Stimulated activated CD8-positive, alpha-beta memory T cell treated with anti-CD3 and anti-CD28 coated beads, Interleukin-4, amount 100 ng/mL, for 4 hours (primary cell): ENCODE results near the gene HNRNPL.
"Not testable (repeated sequence)": the region's sequence is repeated elsewhere in the genome, so short reads cannot be mapped to it uniquely, and the experiment has no call there.

ENCODE experiments used
- DNase-seq, 2 donors: peaks; one replicate each; pipeline ENCODE4 v3.0.0-alpha.2; 2020; ENCODE audit warnings: low read depth in 2 of 2, low spot score in 1 of 2

HNRNPL gene

GRCh38 chr19:38849860-38850435 is at the start of gene HNRNPL:
Gene HNRNPL, minus strand, starts transcription at chr19:38849986. Its CDS starts 20 bp downstream, at chr19:38849966.
- DNase-seq = peak; percentile 98 to 99

DNA sequence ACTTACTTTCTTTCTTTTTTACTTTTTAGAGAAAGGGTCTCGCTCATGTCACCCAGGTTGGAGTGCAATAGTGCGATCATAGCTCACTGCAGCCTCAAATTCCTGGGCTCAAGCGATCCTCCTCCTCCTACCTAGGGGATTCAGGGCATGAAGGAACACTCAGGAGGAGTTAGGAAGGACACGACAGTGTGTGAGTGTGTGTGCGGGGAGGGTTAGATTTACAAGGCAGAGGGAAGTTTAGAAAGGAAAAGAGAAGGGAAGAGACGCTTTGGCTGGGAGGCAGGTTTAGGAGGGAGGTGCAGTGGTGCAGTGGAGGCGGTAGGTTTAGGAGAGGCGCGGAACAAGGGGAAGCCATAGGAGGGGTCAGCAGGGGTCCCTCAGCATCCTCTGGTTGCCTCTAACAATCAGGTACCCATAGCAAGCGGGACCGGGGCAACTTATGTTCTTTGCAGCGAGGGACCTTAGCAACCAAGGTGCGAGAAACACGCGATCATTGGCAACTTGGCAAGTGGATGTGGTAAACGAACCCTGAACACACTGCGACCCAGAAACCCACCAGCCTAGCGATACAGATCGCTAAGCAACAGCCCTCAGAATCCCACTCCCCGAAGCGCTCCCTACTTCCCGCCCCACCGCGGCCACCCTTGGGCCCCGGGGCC is 49.1 kb upstream of the HNRNPL start:
- no peak for DNase-seq

DNA sequence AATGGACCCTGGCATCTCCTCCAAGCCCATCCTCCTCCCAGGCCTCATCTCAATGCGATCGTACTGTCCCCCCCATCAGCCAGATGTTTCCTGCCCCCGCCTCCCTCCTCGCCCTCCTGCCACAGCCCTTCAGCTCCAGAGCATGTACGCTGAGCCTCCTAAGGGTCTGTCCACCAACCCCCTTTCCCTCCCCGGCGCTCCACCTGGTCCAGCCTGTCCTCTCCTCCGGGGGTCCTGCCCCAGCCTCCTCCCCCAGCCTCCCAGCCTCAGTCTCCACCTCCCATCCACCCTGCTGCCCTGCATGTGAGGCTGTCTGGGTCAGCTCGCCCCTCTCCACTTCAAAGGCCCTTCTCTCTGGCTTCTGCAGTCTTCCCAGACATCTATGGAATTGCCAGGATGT is 45.2 kb upstream of the HNRNPL start:
- no peak for DNase-seq

DNA sequence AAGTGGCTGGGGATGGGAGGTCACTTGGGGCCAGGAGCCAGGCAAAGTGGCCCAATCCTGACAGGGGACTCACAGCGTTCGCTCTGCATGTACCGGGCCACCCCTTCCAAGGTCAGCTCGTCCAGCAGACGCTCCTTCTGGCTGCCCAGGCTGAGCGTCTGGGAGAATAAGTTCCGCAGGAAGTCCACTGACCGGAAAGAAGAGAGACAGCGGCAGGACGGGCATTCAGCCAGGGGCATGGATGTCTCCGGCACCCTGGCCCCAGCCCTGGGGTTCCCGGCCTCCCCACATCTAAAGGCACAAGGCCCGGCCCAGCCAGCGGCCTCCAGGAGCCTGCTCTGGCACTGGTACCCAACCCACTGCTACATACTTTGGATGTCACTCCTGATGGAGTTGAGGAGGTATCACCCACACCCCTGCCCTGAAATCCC is 43.6 kb upstream of the HNRNPL start:
- no peak for DNase-seq

GRCh38 chr19:38892841-38893240 is 43.1 kb upstream of the HNRNPL start:
- no peak for DNase-seq

GRCh38 chr19:38891771-38892170 is 42.0 kb upstream of the HNRNPL start:
- no peak for DNase-seq

GRCh38 chr19:38890686-38891085 is 40.9 kb upstream of the HNRNPL start:
- DNase-seq = no peak

- DNase-seq = no peak
Observed at GRCh38 chr19:38889803-38890202, 40.0 kb upstream of the HNRNPL start.

GRCh38 chr19:38888876-38889275 is 39.1 kb upstream of the HNRNPL start:
- DNase-seq = no peak

DNA sequence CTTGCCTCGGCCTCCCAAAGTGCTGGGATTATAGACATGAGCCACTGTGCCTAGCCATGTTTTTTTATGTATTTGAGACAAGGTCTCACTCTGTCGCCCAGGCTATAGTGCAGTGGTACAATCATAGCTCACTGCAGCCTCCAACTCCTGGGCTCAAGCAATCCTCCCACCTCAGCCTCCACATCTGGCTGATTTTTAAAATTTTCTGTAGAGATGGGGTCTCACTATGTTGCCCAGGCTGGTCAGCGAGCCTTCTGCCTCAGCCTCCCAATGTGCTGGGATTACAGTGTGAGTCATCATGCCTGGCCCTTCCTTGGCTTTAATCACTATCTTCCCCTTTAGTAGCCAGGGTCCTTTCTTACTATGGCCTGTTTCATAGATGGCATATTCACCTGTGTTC is 34.9 kb upstream of the HNRNPL start:
- not testable (repeated sequence) for DNase-seq

DNA sequence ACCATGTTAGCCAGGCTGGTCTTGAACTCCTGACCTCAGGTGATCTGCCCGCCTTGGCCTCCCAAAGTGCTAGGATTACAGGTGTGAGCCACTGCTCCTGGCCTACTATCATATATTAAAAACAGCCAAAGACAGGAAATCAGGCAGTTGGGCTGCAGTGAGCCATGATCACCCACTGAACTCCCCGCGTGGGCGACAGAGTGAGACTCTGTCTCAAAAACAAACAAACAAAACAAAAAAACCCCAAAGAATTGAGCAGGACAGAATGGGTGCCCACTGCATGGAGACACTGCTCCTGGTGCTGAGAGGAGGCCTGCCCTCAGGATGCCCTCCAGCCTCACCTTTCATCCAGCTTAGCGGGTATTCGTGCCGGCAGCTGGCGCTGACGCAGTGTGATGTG is 33.5 kb upstream of the HNRNPL start:
- no peak for DNase-seq

- no peak for DNase-seq
Observed at GRCh38 chr19:38880882-38881609, 31.3 kb upstream of the HNRNPL start.

DNA sequence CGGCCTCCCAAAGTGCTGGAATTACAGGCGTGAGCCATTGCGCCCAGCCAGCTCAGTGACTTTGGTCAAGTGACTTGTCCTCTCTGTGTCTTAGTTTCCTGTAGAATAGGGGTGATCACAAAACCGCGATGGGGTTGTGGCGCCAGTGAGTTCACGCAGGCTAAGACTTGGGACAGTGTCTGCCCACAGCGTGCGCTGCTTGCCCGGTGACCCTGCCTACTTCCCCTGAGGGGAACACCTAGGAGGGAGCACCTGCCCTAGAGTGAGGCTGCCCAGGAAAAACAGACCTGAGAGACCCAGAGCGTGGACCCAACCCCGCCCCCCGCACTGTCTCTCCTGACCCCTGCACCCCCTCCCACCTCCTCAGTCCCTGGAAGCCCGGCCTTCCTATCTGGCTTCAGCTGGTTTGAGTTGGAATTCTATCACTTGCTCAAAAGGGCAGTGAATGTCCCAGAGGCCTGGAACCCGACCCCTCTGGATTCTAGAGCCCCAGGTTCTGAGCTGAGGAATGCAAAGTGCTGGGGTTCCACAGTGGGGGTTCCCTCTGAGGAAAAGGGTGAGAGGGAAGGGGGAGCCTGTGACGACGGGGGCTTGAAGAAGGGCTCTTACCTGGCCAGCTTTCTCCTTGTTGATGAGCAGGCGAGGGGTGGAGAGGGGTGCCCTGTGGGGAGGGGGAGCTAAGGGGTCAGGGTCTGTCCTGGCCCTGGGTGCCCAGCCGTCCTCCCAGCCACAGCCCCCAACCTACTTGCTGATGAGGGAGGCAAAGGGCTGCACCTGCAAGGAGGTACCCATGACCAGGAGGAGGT is 30.5 kb upstream of the HNRNPL start:
- no peak for DNase-seq

- no peak for DNase-seq
Observed at GRCh38 chr19:38879400-38879751, 29.6 kb upstream of the HNRNPL start.

DNA sequence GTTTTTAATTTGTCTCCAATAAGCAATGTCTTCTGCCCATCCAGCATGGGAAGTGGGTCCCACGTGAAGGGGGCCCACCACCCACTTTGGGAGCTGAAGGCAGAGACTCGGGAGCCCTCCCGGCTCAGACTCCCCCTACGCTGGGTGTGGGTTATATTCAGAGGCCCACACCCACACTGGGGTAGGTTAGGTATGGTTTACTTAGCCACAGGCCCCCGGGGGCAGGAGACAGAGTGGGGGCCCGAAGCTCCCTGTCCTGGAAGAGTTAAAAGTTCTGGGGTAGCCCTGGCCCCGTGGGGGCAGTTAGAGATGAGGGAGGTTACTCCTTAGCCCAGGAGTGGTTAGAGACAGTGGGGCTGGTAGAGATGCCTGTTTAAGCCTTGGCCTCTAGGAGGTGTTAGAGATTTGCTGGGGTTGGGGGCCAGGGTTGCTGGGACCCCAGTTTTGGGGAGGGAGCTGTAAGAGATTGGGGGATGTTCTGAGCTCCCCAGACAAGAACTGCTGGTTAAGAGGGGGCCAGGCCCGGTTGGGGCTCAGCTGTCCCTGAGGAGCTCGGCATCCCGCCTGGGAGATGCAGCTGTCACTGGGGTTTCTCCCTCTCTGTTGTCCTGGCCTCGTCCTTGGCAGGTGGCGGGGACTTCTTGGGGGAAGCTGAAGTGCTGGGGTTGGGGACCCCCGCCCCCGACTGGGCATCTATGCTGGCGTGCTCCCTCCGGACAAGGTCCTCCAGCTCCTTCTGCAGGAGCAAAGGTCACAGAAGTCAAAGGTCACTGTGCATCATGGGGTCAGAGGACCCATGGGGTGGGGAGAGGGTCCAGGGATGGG is 29.0 kb upstream of the HNRNPL start:
- no peak for DNase-seq

- DNase-seq = peak; percentile 44 to 46
Observed at GRCh38 chr19:38877781-38878574, 28.2 kb upstream of the HNRNPL start, which contains the start of gene RINL. Gene RINL, minus strand, starts transcription at chr19:38878275. Its CDS starts 1,533 bp downstream, at chr19:38876742.

DNA sequence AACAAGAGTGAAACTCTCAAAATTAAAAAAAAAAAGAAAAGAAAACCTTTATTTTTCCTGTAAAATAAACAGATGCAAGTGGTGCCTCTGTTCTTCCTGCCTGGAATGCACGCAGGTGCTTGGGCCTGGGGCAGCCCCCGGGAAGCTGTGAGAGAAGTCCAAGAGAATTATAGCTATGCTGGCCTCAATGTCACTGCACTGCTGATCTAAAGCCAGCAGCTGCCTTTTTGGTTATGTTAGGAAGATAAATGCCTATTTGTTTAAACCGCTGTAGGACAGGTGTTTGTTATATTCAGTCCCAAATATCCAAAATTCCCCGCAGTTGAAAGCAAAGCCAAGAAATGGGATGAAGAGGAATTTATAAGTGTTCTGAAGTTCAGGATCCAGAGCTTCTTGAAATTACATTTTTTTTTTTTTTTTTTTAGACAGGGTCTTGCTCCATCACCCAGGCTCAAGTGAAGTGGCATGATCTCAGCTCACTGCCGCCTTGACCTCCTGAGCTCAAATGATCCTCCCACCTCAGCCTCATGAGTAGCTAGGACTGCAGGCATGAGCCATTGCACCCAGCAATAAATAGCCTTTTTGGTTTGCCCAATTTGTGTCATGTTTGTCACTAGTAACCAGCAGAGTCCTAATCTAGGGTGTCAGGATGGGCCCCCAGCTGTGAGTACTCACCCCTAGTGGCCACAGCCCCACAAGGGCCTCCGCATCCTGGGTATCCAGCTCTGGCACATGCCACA is 26.0 kb upstream of the HNRNPL start:
- no peak for DNase-seq

- not testable (repeated sequence) for DNase-seq
Observed at GRCh38 chr19:38873400-38873799, 23.6 kb upstream of the HNRNPL start.

GRCh38 chr19:38870612-38871011 is 20.8 kb upstream of the HNRNPL start:
- DNase-seq = no peak
